GM10266 (cell line): ENCODE measurements around the gene GNAI3.
A peak's percentile ranks its signal among the peaks of the same experiment; 100 is the strongest.

Source experiments
- DNase-seq: peaks from one replicate; pipeline ENCODE4 v3.0.0; 2012; ENCODE audit errors: extremely low spot score
- TF ChIP-seq, protein P1 (sequence below): IDR thresholded peaks from 2 replicates; pipeline ENCODE4 v1.5.1; 2012; ENCODE audit warnings: mild to moderate bottlenecking, low read depth; ENCODE audit not compliant: control insufficient read depth, insufficient read depth; ENCODE audit errors: missing control alignments

The GNAI3 gene

DNA sequence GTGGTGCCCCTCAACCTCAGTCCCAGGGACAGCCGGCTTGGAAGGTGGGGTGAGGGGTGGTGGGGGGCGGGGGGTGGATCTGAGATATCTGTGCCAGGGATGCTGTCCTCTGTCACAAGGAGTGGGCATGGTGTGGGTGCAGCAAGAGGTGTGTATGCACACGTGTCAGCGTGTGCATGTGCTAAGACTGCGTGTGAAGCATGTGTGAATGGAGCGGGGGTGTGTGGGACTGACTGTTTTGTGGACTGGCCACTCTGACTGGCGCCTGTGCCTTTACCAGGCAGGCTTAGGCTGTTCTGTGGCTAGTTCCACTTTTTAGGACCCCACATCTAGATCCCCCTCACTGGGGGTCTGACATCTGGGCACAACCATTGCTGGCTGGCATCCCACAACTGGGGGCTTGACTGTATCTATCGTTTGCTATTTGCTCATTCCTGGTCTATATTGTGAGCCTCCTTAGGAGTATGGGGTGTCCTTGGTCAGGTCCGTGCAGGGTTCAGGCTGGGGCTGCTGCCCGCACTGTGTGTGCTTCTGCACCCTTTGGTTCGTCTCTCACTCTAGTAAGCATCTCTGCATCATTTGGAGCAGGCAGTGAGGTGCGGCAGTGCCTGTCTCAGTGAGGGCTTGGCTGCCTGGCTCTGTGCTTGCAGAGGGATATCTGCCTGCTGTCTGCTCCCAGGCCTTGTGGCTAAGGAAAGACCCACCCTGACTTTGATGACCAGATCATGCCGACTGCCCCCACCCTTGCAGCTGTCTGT is 73.1 kb downstream of the GNAI3 start:
- TF ChIP-seq, protein P1, sequence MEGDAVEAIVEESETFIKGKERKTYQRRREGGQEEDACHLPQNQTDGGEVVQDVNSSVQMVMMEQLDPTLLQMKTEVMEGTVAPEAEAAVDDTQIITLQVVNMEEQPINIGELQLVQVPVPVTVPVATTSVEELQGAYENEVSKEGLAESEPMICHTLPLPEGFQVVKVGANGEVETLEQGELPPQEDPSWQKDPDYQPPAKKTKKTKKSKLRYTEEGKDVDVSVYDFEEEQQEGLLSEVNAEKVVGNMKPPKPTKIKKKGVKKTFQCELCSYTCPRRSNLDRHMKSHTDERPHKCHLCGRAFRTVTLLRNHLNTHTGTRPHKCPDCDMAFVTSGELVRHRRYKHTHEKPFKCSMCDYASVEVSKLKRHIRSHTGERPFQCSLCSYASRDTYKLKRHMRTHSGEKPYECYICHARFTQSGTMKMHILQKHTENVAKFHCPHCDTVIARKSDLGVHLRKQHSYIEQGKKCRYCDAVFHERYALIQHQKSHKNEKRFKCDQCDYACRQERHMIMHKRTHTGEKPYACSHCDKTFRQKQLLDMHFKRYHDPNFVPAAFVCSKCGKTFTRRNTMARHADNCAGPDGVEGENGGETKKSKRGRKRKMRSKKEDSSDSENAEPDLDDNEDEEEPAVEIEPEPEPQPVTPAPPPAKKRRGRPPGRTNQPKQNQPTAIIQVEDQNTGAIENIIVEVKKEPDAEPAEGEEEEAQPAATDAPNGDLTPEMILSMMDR = no peak

DNA sequence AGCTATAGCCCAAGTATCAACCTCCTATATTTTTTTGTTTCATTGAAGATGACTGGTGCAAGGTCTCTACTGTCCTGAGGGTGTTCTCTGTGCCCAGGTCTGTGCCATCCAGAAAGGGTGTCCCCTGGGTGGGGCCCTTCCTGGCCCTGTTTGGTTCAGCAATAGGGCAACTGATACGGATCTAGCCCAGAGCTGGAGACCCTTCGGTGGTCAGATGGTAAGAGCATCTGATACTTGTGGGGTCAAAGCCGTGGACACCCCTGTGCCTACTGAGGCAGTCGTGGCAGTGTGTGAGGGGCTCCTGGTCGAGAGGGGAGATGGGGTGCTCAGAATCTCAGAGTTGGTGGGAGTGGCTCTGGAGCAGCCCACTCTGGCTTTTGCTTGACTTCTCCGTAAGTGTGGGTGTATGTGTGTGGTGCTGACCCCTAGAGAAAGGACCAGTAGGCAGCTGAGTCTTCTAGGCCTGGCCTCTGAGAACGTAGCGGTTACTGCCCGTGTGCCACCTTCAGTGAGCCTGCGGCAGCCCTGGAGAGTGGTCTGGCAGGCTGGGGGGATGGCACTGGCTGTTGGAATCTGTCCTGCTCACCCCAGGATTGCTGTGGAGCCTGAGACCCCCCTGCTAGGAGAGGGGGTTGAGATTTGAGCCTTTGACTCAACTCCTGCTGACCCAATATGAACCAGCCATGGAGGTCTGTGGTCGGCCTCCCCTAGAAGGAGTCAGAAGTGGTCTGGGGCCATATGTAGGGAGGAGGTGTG is 73.9 kb downstream of the GNAI3 start:
- TF ChIP-seq, protein P1 = no peak
- no peak for DNase-seq

More for the DNA sequence above, 73.1 kb downstream of the GNAI3 start:
- DNase-seq = no peak

DNA sequence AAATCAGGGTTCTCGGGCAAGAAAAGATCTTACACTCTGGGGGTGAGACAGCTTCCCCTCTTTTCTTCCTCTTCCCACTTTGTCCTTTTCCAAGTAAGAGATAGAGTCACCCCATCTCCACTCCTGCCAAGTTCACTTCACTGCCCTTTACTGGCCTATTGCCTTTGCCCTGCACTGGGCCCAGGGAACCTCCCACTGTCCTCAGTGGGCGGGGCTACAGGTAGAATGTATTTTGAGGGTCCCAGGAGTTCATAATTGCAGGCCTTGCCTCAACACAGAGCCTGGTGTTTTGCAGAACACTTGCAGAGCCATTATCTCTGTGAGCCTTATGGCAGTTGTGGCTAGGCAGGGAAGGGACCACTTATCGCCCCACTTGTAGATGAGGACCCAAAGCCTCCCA is 74.5 kb downstream of the GNAI3 start:
- TF ChIP-seq, protein P1 = no peak
- DNase-seq = no peak

DNA sequence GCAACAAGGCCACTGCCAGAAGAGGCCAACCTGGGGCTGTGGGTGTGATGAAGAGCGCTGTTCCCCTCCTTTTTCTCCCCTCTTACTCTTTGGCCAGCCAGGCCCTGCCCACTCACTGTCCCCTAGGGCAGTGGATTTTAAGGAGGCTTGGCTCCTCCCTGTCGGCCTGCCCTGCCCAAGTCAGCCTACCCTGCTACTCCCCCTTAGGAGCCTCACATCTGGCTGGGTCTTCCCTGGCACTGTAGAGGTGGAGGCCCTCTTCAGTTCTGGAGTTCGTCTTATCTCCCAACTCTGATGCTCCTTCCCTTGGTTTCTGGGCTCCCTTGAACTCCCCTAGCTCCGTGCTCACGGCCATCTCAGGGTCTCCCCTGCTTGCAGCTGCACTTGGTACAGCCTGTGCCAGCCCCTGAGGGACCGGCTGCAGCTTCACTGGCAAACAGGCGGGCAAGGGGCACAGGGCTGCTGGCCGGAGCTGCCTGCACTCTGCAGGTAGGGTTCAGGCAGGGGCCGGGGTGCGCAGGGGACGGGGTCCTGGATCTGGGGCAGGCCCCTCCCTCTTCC is 75.3 kb downstream of the GNAI3 start:
- peak; percentile 13 for DNase-seq

DNA sequence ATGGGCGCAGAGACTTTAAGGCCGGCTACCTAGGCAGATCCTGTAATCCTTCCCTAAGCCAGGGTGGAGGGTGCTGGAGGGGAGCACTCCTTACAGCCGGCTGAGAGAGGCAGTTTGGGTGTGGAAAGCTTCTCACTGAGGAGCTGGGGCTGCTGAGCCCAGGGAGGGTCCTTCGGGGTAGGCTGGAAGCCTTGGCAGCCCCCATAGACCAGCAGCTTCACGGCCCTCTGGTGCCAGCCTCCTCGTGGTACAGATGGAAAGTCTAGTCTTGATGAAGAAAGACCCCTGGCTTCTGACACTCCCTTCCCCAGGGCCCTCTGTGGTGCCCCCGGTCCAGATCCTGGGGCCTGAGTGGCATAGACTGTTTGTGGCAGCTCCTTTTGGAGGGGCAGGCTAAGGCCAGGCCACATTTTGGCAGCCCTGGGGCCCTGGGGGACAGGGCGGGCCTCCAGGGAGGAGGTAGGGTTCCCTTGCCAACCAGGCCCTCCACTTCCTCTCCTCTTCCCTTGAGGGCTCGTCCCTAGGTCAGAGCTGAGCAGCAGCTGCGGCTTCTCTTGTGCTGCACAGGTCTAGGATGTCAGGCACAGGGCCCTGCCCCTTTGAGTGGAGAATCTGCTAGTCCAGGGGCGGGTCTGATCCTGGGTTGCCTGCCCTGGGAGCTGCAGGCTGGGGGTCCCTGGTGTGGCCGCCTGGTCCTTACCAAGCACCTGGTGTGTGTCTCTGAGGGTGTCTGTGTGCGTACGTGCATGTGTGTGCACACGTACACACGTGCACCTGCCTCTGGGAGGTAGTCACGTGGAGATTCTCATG is 76.0 kb downstream of the GNAI3 start:
- DNase-seq = peak; percentile 24
- TF ChIP-seq, protein P1 = no peak

More for the DNA sequence above, 75.3 kb downstream of the GNAI3 start:
- TF ChIP-seq, protein P1 = no peak

DNA sequence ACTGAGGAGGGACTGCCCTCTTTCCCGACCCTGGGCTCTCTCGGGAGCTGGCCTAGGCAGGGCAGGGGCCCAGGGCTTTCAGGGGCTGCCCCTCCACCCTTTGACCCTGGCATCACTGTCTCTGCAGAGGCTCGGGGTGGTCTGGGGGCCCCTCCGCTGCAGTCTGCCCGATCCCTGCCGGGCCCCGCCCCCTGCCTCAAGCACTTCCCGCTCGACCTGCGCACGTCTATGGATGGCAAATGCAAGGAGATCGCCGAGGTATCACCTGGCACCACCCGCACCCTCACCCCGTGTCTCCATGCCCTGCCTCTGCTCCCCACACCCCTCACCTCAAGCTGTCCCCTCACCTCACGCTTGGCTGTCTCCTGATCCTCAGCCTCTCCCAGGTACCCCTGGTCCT is 76.8 kb downstream of the GNAI3 start:
- TF ChIP-seq, protein P1 = no peak
- no peak for DNase-seq
